BJ (cell line): ENCODE measurements around the gene RCC2. TPM values are rescaled to one million over a fixed set of nuclear protein-coding genes. Genes with fewer than 3 reads are reported as not detected.

Experiments used
- CTCF ChIA-PET: fragments of 350-600 bp; formaldehyde crosslinking; extraction: SDS; loops from one replicate; lab custom pipeline; 2021; ENCODE audit warnings: antibody characterized with exemption, inconsistent platforms; lab: Yijun Ruan, JAX
- POLR2A ChIA-PET: fragments of 300-600 bp; sonication (Branson Sonifier 250); formaldehyde crosslinking; extraction: SDS; loops from one replicate; lab custom pipeline; 2021; ENCODE audit warnings: antibody characterized with exemption; lab: Charles Lee
- DNase-seq: peaks from one replicate; pipeline ENCODE4 v3.0.0-alpha.2; 2011; ENCODE audit warnings: low read depth
- H3K27me3 ChIP-seq: 2 replicates; pipeline ENCODE4 v1.6.0; 2011; ENCODE audit warnings: low read length; ENCODE audit not compliant: control insufficient read depth, insufficient read depth
- H3K36me3 ChIP-seq: 2 replicates; pipeline ENCODE4 v1.5.1; 2011; ENCODE audit warnings: low read length; ENCODE audit not compliant: control insufficient read depth, insufficient read depth
- H3K4me3 ChIP-seq: 2 replicates; pipeline ENCODE4 v1.5.1; 2011; ENCODE audit warnings: low read depth, mild to moderate bottlenecking, control low read depth, low read length
- polyA plus RNA-seq: library from polyadenylated mRNA; depleted of rRNA; stranded (reverse); fragments of >200 nt; gene quantifications from 2 replicates; pipeline ENCODE4 v1.2.3, GENCODE V29; 2011
- TF ChIP-seq, protein P1 (sequence below): IDR thresholded peaks from 2 replicates; pipeline ENCODE4 v1.5.1; 2011; ENCODE audit warnings: low read depth, mild to moderate bottlenecking, control low read depth, inconsistent platforms, low read length, moderate library complexity; ENCODE audit not compliant: insufficient read depth

The RCC2 gene
- polyA plus RNA-seq, 1 experiment = 42.2 TPM

GRCh38 chr1:17438318-17439249, 893 bp downstream of the RCC2 start:
- Histone ChIP-seq H3K27me3 (no peaks in the 10 kb centered on the region), H3K36me3 (peaks cover 3% of the 10 kb centered on the region; the same call in 1 of the 2 replicates), H3K4me3 (peak overlapping the region; percentile 73)
- no peak for DNase-seq
- ChIA-PET CTCF (interaction anchor here (0.7 to 2.3 kb wide), 6 partner anchors 8 to 64 kb away, joined by 3 to 9 read pairs (median 3); no protein-coding TSS in a partner anchor), POLR2A (no interaction called here)
- TF ChIP-seq, protein P1, sequence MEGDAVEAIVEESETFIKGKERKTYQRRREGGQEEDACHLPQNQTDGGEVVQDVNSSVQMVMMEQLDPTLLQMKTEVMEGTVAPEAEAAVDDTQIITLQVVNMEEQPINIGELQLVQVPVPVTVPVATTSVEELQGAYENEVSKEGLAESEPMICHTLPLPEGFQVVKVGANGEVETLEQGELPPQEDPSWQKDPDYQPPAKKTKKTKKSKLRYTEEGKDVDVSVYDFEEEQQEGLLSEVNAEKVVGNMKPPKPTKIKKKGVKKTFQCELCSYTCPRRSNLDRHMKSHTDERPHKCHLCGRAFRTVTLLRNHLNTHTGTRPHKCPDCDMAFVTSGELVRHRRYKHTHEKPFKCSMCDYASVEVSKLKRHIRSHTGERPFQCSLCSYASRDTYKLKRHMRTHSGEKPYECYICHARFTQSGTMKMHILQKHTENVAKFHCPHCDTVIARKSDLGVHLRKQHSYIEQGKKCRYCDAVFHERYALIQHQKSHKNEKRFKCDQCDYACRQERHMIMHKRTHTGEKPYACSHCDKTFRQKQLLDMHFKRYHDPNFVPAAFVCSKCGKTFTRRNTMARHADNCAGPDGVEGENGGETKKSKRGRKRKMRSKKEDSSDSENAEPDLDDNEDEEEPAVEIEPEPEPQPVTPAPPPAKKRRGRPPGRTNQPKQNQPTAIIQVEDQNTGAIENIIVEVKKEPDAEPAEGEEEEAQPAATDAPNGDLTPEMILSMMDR = no peak

- TF ChIP-seq, protein P1 = no peak
- peaks cover 5% of the 10 kb centered on the region for H3K36me3 ChIP-seq
- POLR2A ChIA-PET = no interaction called here
- CTCF ChIA-PET = interaction anchor here (0.7 kb wide), 1 partner anchor 13 kb away, joined by 3 read pairs; no protein-coding TSS in a partner anchor
- H3K4me3 ChIP-seq = peak overlapping the region; percentile 73
- no peaks in the 10 kb centered on the region for H3K27me3 ChIP-seq
- no peak for DNase-seq
These were observed 1.7 kb downstream of the RCC2 start for GRCh38 chr1:17437580-17438317.

DNA sequence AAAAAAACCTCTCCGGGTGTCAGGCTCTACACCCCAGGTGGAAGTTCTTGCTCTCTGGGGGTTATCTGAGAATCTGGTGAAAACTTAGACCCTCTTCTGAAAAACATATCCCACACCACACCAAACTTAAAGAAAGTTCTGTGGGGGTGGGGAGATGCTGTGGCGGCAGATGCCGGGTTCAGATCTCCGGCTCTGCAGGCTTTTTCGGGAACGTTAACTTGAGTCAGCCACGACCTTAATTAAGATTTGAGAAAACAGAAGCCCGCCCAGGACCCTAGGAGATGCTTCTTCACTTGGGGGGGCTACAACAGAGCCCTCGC, 2.3 kb downstream of the RCC2 start:
- TF ChIP-seq, protein P1 = no peak
- Histone ChIP-seq H3K36me3 (peaks cover 5% of the 10 kb centered on the region), H3K27me3 (no peaks in the 10 kb centered on the region), H3K4me3 (peak overlapping the region; percentile 73)
- DNase-seq = no peak
- ChIA-PET POLR2A (no interaction called here), CTCF (interaction anchor here (0.8 kb wide), 1 partner anchor 11 kb away, joined by 4 read pairs; no protein-coding TSS in a partner anchor)

GRCh38 chr1:17436380-17437174, 2.9 kb downstream of the RCC2 start:
- no peak for DNase-seq
- CTCF ChIA-PET = interaction anchor here (0.8 to 1.4 kb wide), 4 partner anchors 10 to 30 kb away, joined by 4 to 7 read pairs (median 4); no protein-coding TSS in a partner anchor

More at GRCh38 chr1:17436380-17437174, 2.9 kb downstream of the RCC2 start:
- POLR2A ChIA-PET = no interaction called here
- Histone ChIP-seq H3K27me3 (no peaks in the 10 kb centered on the region), H3K36me3 (peaks cover 5% of the 10 kb centered on the region), H3K4me3 (peak overlapping the region; percentile 73)
- TF ChIP-seq, protein P1 = no peak
